ENCODE data around the gene FNBP1L.

FNBP1L gene

GRCh38 chr1:93599479-93599878 lies 151.6 kb downstream of the FNBP1L start:
- H3K4me3 ChIP-seq (ENCODE audit: low read depth, low read length) = no peak overlapping the region
- H3K36me3 ChIP-seq = no peaks in the 10 kb centered on the region
- H3K9me3 ChIP-seq (ENCODE audit: severe bottlenecking) = no peaks in the 10 kb centered on the region
- no peak overlapping the region for H3K27ac ChIP-seq
- H3K27me3 ChIP-seq (ENCODE audit: insufficient read depth, low read depth, severe bottlenecking) = no peaks in the 10 kb centered on the region
- no peak for TF ChIP-seq CTCF (IDR thresholded peaks at IDR 0.05; ENCODE audit: low read depth, low read length)
- DNase-seq = no peak

- H3K27ac ChIP-seq = no peak overlapping the region
- TF ChIP-seq CTCF (IDR thresholded peaks at IDR 0.05; ENCODE audit: low read depth, low read length) = no peak
- no peaks in the 10 kb centered on the region for H3K27me3 ChIP-seq (ENCODE audit: insufficient read depth, low read depth, severe bottlenecking)
- no peaks in the 10 kb centered on the region for H3K36me3 ChIP-seq
- no peak for DNase-seq
- H3K4me3 ChIP-seq (ENCODE audit: low read depth, low read length) = no peak overlapping the region
- H3K9me3 ChIP-seq (ENCODE audit: severe bottlenecking) = no peaks in the 10 kb centered on the region
Observed at GRCh38 chr1:93600663-93601062, 152.7 kb downstream of the FNBP1L start.

GRCh38 chr1:93601686-93602085 lies 153.8 kb downstream of the FNBP1L start:
- no peaks in the 10 kb centered on the region for H3K36me3 ChIP-seq
- H3K9me3 ChIP-seq (ENCODE audit: severe bottlenecking) = no peaks in the 10 kb centered on the region
- DNase-seq = no peak
- no peak for TF ChIP-seq CTCF (IDR thresholded peaks at IDR 0.05; ENCODE audit: low read depth, low read length)
- H3K27ac ChIP-seq = no peak overlapping the region
- H3K27me3 ChIP-seq (ENCODE audit: insufficient read depth, low read depth, severe bottlenecking) = no peaks in the 10 kb centered on the region
- no peak overlapping the region for H3K4me3 ChIP-seq (ENCODE audit: low read depth, low read length)

- DNase-seq = no peak
- H3K9me3 ChIP-seq (ENCODE audit: severe bottlenecking) = no peaks in the 10 kb centered on the region
- H3K4me3 ChIP-seq (ENCODE audit: low read depth, low read length) = no peak overlapping the region
- H3K27me3 ChIP-seq (ENCODE audit: insufficient read depth, low read depth, severe bottlenecking) = no peaks in the 10 kb centered on the region
- no peaks in the 10 kb centered on the region for H3K36me3 ChIP-seq
- TF ChIP-seq CTCF (IDR thresholded peaks at IDR 0.05; ENCODE audit: low read depth, low read length) = no peak
- H3K27ac ChIP-seq = no peak overlapping the region
Observed at GRCh38 chr1:93602101-93602500, 154.2 kb downstream of the FNBP1L start.

GRCh38 chr1:93603106-93603505 lies 155.2 kb downstream of the FNBP1L start:
- no peak for TF ChIP-seq CTCF (IDR thresholded peaks at IDR 0.05; ENCODE audit: low read depth, low read length)
- no peak for DNase-seq
- Histone ChIP-seq H3K27me3 (ENCODE audit: insufficient read depth, low read depth, severe bottlenecking) (no peaks in the 10 kb centered on the region), H3K4me3 (ENCODE audit: low read depth, low read length) (no peak overlapping the region), H3K9me3 (ENCODE audit: severe bottlenecking) (no peaks in the 10 kb centered on the region), H3K27ac (no peak overlapping the region), H3K36me3 (no peaks in the 10 kb centered on the region)

GRCh38 chr1:93603601-93604000 lies 155.7 kb downstream of the FNBP1L start:
- no peaks in the 10 kb centered on the region for H3K9me3 ChIP-seq (ENCODE audit: severe bottlenecking)
- no peaks in the 10 kb centered on the region for H3K27me3 ChIP-seq (ENCODE audit: insufficient read depth, low read depth, severe bottlenecking)
- H3K36me3 ChIP-seq = no peaks in the 10 kb centered on the region
- no peak overlapping the region for H3K4me3 ChIP-seq (ENCODE audit: low read depth, low read length)
- H3K27ac ChIP-seq = no peak overlapping the region
- TF ChIP-seq CTCF (IDR thresholded peaks at IDR 0.05; ENCODE audit: low read depth, low read length) = no peak
- no peak for DNase-seq
